NCI-H2081 (cell line): Measurements from ENCODE around the gene PTPRT.

Experiments used
- DNase-seq, 2 experiments: peaks; one replicate each; lab custom pipeline; 2025; lab: John Stamatoyannopoulos, UW

The PTPRT gene

DNA sequence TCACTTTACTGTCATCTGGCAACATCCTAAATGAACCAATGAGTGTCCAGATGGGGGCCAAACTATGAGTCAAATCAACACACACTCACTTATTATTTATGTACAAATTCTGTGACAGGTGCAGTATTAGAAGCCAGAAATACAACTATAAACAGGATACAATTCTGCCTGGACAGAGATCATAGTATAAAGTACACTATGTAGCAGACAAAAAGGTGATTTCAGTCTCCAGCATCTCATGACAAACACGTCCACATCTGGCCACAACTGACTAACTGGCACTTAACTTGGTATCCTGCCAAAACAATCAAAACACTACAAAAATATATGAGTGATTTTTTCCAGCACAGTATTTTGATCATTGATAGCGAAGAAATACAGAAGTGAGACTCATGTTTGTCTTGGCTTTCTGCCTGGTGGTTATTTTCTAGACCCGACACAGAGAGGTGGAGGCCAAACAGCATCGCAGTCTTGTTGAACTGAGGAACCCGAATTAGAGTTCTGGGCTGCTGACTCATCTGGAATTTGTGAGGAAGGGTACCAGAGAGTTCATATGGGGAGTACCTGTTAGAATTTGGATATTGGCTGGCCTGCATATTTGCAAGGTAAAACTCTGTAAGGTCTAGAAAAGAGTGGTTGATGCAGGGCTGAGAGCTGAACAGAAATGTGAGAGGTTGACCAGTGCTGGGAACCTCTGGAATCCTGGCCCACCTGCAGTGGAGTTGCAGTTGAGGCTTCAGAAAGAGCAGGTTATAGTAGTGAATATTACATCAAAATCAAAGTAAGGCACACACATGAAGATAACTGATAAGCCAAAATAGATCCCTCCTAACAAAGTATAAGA lies 475.2 kb downstream of the PTPRT start:
- DNase-seq = no peak

GRCh38 chr20:42708266-42708665 lies 481.4 kb downstream of the PTPRT start:
- DNase-seq = no peak

DNA sequence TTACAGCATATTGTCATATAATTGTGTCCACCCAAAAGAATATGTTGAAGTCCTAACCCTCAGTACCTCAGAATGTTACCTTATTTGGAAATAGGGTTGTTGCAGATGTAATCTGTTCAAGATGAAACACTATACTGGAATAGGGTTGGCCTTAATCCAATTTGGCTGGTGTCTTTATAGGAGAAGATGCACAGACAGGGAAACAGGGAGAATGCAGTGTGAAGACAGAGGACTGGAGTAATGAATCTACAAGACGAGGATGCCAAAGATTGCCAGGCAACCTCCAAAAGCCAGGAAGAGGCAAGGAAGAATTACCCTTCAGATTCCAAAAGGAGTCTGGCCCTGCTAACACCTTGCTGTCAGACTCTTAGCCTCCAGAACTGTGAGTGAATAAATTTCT lies 482.9 kb downstream of the PTPRT start:
- DNase-seq = no peak

DNA sequence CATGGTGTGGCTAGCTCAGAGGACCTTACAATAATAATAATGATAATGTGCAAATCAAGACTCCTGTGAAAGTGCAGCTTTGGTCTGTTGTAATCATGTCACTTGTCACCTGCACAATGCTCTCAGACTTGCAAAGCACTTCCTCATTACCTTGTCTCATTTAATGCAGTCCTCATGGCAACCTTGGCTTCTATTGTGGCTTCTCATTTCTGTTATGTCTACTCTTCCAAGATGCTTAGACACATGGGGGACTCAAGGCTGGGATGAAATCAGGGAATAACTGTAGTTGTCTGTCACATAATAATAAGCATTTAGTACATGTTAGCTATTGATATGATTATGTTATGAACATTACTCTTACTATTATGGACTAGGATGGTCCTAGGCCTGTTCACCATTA lies 484.2 kb downstream of the PTPRT start:
- DNase-seq = no peak

DNA sequence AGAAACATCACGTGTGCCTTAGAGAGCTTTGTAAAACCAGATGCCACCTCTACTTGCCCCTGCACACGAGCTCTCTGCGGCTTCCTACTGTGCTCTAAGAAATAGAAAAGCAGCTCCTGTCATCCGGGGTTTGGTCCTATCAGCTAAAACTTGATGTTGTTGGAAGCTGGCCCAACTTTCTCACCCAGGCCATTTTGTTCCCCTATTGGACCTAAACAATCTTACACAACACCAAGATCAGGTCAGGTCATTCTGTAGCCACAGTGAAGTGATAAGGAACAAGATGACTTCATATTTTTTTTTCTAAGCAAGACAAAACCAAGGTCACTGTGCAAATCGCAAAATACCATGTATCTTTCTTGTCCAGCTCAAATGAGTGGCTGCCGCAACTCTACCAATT lies 486.0 kb downstream of the PTPRT start:
- no peak for DNase-seq

- DNase-seq = no peak
Measured at GRCh38 chr20:42701948-42702347, 487.8 kb downstream of the PTPRT start.

GRCh38 chr20:42700372-42700771 lies 489.3 kb downstream of the PTPRT start:
- DNase-seq = no peak

DNA sequence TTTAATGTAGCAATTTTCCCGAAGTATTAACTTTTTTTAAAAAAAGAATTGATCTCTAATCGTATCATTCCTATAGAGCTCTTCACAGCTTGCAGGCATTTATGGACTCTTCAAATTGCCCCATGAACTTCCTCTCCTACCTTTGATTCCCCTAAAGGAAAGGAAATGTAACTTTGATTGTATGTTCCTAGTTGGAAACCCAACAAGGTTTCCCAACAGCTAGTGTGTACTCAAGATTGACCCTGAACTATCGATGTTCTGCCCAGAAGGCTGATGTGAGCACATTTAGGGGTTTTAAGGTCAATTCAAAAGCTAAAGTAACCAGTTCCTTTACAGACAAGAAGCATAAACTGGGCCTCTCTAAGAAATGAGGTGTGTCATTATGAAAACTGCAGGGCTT lies 491.7 kb downstream of the PTPRT start:
- DNase-seq = no peak

GRCh38 chr20:42690842-42691437 lies 498.8 kb downstream of the PTPRT start:
- no peak for DNase-seq

- no peak for DNase-seq
Measured at GRCh38 chr20:42688576-42688975, 501.1 kb downstream of the PTPRT start.

- DNase-seq = no peak
Measured at GRCh38 chr20:42686057-42686456, 503.6 kb downstream of the PTPRT start.

GRCh38 chr20:42678895-42679294 lies 510.8 kb downstream of the PTPRT start:
- DNase-seq = no peak

GRCh38 chr20:42656130-42656529 lies 533.6 kb downstream of the PTPRT start:
- no peak for DNase-seq

GRCh38 chr20:42652266-42652665 lies 537.4 kb downstream of the PTPRT start:
- no peak for DNase-seq

DNA sequence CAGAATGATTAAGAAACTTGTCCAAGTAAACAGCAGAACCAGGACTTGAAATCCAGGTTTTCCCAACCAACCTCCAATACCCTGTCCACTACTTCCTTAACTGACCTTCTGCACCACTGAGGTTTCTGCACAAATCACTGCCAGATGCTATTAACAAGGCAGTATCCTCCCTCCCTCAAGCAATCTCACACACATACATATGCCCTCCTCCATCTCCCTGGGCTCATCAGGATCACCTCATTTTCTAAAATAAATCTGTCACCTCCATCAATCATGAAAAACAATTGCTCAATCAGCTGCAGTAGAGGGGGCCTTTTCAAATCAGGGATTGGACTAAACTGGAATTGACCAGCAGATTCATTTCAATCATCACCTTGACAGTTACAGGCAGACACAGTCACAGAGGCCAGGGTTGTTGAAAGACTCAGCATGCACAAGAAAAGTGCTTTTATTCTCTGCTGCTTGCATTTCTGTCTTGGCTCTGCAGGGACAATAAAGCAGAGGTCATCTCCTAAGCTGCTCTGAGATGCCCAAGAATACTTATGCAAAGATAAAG lies 539.4 kb downstream of the PTPRT start:
- DNase-seq = no peak

DNA sequence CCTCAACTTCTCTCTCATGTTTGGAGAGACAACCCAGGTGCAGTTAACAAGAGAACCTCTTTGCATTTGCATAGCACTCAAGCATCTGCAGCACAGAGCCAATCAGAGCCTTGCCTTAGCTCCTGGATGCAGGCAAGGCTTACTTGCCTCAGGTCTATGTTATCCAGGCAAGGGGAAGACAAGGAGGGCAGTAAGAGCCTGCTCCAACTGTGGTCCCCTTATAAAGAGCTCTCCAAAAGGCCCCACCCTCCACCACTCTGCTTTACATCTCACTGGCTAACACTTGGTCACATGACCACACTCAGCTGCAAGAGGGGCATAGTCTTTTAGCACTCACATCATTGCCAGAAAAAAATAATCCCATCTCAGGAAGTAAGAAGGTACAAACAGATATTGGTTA lies 540.0 kb downstream of the PTPRT start:
- DNase-seq = no peak

GRCh38 chr20:42646250-42646649 lies 543.5 kb downstream of the PTPRT start:
- no peak for DNase-seq

- DNase-seq = no peak
Measured at GRCh38 chr20:42641886-42642285, 547.8 kb downstream of the PTPRT start.

GRCh38 chr20:42639140-42639539 lies 550.6 kb downstream of the PTPRT start:
- no peak for DNase-seq

- no peak for DNase-seq
Measured at GRCh38 chr20:42635699-42636411, 553.9 kb downstream of the PTPRT start.

GRCh38 chr20:42634156-42634555 lies 555.5 kb downstream of the PTPRT start:
- DNase-seq = no peak

- DNase-seq = no peak
Measured at GRCh38 chr20:42628683-42629082, 561.0 kb downstream of the PTPRT start.

- no peak for DNase-seq
Measured at GRCh38 chr20:42613076-42613475, 576.6 kb downstream of the PTPRT start.
